Measurements from ENCODE around the gene CENPM. TPM values are rescaled to one million over a fixed set of nuclear protein-coding genes. Genes with fewer than 3 reads are reported as not detected.

The CENPM gene
- total RNA-seq, 1 donor from 2014 or later: 1.3 TPM

- TF ChIP-seq CTCF (IDR thresholded peaks at IDR 0.05): peak; percentile 95
- Histone ChIP-seq H3K27ac (peak overlapping the region; percentile 76), H3K9me3 (no peaks in the 10 kb centered on the region), H3K36me3 (no peaks in the 10 kb centered on the region), H3K4me1 (peaks cover 4% of the 10 kb centered on the region), H3K27me3 (no peaks in the 10 kb centered on the region), H3K4me3 (no peak overlapping the region)
- intact Hi-C loops (cut with DNase I): loop anchor here (10.0 kb wide), 1 partner anchor 116 kb away; no protein-coding TSS in a partner anchor
- peak; percentile 96 for ATAC-seq
- DNase-seq: peak; percentile 88
Measured at GRCh38 chr22:41940832-41941765, 5.9 kb downstream of the CENPM start.

DNA sequence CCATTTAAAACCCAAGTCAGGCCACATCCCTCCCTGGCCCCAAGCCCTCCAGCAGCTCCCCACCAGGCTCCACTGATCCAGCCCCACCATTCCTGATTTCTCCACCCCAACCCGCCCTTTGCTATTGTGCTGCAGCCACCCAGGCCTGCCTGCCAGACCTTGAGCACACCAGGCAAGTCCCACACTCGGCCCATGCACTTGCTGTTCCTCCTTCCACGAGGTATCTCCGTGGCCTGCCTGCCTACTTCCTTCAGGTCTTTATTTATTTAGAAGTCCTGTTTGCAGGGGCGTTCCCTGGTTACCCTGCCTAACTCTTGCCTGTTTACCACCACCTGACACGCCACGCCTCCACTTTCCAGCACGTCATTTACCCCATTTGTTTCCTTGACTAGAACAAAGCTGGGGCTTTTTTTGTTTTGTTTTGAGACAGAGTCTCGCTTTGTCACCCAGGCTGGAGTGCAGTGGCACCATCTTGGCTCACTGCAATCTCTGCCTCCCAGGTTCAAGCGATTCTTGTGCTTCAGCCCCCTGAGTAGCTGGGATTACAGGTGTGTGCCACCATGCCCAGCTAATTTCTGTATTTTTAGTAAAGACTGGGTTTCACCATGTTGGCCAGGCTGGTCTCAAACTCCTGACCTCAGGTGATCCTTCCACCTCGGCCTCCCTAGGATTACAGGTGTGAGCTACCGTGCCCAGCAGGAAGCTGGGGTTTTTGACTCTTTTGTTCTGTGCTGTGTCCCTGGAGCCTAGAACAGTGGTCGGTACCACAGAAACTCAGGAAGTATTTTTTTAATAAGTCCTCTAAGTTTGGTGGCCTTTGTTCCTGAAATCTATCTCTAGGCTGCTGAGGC, 6.7 kb downstream of the CENPM start:
- TF ChIP-seq CTCF (IDR thresholded peaks at IDR 0.05): no peak
- Histone ChIP-seq H3K4me1 (no peaks in the 10 kb centered on the region), H3K9me3 (no peaks in the 10 kb centered on the region), H3K27me3 (no peaks in the 10 kb centered on the region), H3K36me3 (no peaks in the 10 kb centered on the region), H3K4me3 (no peak overlapping the region), H3K27ac (peak overlapping the region; percentile 76)
- DNase-seq (no peak), ATAC-seq (no peak)
- intact Hi-C loops (cut with DNase I): loop anchor here (10.0 kb wide), 1 partner anchor 115 kb away; no protein-coding TSS in a partner anchor

GRCh38 chr22:41936894-41937169, 10.1 kb downstream of the CENPM start:
- DNase-seq (no peak), ATAC-seq (no peak)
- intact Hi-C loops (cut with DNase I): no loop called here
- no peaks in the 10 kb centered on the region for H3K36me3 ChIP-seq
- no peak overlapping the region for H3K4me3 ChIP-seq
- no peak for TF ChIP-seq CTCF (IDR thresholded peaks at IDR 0.05)
- H3K27me3 ChIP-seq: no peaks in the 10 kb centered on the region
- H3K9me3 ChIP-seq: no peaks in the 10 kb centered on the region
- no peak overlapping the region for H3K27ac ChIP-seq
- no peaks in the 10 kb centered on the region for H3K4me1 ChIP-seq

DNA sequence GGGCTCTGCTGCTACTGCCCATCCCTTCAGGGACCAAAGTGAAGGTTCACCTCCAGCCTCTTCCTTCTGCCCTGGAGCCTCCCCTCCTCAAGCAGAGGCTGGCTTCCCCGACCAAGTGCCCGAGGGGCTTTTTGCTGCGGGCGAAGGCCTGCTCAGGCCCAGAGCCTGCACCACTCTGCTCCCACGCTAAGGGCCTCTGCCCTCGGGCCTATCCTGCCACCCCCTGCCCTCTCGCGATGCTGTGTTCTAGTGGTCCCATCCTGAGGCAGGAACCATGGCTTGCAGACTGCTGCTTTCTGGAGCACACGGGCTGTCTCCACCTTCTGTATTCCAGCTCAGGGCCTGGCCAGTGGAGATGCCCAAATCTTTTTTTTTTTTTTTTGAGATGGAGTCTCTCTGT, 11.4 kb downstream of the CENPM start:
- H3K36me3 ChIP-seq: no peaks in the 10 kb centered on the region
- intact Hi-C loops (cut with DNase I): no loop called here
- H3K27ac ChIP-seq: no peak overlapping the region
- DNase-seq: no peak
- H3K4me3 ChIP-seq: no peak overlapping the region
- TF ChIP-seq CTCF (IDR thresholded peaks at IDR 0.05): no peak
- no peak for ATAC-seq
- no peaks in the 10 kb centered on the region for H3K27me3 ChIP-seq
- no peaks in the 10 kb centered on the region for H3K9me3 ChIP-seq
- H3K4me1 ChIP-seq: no peaks in the 10 kb centered on the region

DNA sequence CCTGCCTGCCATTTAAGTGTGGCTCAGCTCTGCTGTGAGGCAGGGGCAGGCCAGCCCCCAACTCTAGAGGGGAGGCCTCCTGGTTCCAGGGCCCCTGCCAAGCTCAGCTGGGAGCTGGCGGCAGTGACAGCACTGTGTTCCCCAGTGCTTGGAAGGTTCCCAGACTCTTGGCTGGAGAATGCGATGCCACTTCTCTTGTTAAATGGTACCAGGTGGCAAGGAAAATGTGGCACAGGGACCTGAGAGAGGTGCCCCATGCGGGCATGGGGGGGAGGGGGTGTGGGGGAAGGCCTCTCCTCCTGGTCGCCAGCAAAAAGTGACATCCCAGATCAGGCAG, 12.0 kb downstream of the CENPM start:
- DNase-seq: no peak
- intact Hi-C loops (cut with DNase I): no loop called here
- H3K9me3 ChIP-seq: no peaks in the 10 kb centered on the region

More for the DNA sequence above, 12.0 kb downstream of the CENPM start:
- Histone ChIP-seq H3K27ac (no peak overlapping the region), H3K36me3 (no peaks in the 10 kb centered on the region), H3K4me1 (no peaks in the 10 kb centered on the region), H3K27me3 (no peaks in the 10 kb centered on the region), H3K4me3 (no peak overlapping the region)
- no peak for ATAC-seq
- no peak for TF ChIP-seq CTCF (IDR thresholded peaks at IDR 0.05)

All from upper lobe of right lung (tissue), 1 donor.